Raji (cell line): ENCODE data around the gene CCNL1.

Source experiments
- POLR2A ChIP-seq: IDR thresholded peaks from 2 replicates; pipeline ENCODE4 v1.6.1; 2011; ENCODE audit warnings: low read depth, low read length, control low read depth; ENCODE audit not compliant: insufficient read depth

Gene CCNL1

DNA sequence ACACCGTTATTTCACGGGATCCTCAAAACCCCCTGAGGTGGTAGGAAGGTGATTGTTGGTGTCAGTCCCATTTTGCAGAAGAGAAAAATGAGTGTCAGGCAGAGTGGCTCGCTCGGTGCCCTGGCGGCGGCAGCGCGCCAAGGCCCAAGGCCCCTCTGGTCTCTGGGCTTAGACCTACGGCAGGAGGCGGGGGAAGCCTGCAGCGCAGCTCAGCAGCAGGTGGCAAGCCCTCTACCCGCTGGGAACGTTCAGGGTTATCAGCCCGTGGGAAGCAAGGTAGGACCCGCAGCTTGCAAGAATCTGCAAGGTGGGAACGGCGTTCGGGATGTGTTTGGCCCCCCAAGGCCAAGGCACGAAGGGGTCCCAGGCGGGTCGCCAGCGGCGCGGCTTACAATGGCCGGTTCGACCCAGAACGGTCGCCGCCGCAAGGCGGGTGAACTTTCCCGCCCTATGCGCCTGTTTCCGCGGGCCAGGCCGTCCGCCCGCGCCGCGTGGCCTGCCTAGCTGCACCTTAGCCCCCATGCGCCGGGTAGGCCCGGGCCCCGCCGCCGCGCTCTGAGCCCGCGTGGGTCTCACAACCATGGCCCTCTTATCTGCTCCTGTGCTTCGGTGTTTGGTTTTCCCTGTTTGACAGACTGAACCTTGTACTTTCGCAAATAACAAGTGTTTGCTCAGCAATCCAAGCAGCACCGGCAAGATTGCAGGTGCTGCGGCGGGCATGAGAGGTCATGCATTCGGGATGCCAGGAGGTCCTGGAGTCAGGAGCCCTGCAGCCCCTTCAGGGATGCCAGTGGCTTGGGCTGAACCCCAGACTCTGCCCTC lies 39.7 kb downstream of the CCNL1 start:
- TF ChIP-seq POLR2A, result no peak

DNA sequence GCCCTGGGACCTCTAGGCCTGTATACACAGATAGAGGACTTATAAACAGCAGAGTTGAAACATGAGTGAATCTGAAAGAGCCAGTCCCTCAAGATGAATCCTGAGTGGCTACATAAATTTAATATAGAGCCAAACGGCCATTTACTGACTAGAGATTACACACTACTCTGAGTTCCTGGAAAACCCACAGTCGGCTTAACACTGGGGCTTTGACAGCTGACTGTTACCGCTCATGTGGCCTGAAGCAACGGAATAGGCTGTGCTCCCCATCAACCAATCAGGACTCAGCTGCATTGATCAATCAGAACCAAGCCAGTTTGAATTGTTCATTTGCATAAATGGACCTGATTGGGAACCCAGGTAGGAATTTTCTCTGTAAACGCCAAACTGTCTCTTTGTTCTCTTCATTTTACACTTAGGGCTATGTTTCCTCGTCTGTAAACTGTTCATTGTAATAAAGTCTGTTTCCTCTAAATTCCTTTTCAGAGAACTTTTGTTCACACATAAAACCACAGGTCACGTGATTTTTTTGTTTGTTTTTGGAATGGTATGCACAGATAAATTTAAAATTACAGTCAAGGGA lies 40.5 kb downstream of the CCNL1 start:
- no peak for TF ChIP-seq POLR2A

DNA sequence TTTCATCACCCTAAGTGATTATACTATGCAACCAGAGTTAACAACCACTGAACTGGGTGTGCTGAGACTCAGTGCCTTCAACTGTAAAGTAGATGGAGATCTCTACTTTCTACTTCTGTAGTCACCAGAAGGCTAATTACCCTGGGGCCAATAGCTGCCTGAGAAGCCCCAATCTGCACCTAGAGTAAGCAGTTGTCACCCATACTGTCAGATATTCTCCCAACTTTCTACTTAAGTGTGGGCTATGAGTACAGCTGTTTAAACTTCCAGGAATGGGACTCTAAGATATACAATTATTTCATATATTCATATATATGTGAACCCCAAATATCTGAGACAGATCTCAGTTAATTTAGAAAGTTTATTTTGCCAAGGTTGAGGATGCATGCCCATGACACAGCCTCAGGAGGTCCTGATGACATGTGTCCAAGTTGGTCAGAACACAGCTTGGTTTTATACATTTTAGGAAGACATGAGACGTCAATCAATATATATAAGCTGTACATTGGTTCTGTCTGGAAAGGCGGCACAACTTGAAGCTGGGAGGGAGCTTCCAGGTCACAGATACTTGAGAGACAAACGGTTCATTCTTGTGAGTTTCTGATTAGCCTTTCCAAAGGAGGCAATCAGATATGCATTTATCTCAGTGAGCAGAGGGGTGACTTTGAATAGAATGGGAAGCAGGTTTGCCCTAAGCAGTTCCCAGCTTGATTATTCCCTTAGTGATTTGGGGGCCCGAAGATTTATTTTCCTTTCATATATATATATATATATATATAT lies 41.9 kb downstream of the CCNL1 start:
- TF ChIP-seq POLR2A, result no peak

- no peak for TF ChIP-seq POLR2A
Measured at GRCh38 chr3:157117206-157117605, 42.7 kb downstream of the CCNL1 start.

DNA sequence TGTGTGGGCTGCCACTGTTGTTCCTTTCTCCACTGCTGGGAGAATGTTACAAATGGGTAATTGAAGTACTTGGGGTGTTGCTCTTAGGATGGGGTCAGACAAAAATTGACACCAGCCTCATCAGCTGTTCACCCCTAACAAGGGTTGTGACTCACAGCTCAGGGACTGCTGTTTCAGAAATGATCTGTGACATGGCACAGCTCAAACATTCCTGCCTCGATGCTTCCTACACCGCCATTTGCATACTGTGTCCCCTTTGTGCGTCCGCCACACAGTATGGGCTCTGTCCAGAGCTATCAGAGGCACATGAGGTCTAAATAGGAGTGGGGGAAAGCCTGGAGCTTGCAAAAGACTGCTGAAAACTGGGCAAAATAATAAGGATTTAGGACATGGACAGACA lies 43.9 kb downstream of the CCNL1 start:
- TF ChIP-seq POLR2A, result no peak

- no peak for TF ChIP-seq POLR2A
Measured at GRCh38 chr3:157115069-157116006, 44.6 kb downstream of the CCNL1 start.

- TF ChIP-seq POLR2A, result no peak
Measured at GRCh38 chr3:157113832-157114505, 46.0 kb downstream of the CCNL1 start.

- TF ChIP-seq POLR2A, result no peak
Measured at GRCh38 chr3:157112536-157112935, 47.4 kb downstream of the CCNL1 start.

DNA sequence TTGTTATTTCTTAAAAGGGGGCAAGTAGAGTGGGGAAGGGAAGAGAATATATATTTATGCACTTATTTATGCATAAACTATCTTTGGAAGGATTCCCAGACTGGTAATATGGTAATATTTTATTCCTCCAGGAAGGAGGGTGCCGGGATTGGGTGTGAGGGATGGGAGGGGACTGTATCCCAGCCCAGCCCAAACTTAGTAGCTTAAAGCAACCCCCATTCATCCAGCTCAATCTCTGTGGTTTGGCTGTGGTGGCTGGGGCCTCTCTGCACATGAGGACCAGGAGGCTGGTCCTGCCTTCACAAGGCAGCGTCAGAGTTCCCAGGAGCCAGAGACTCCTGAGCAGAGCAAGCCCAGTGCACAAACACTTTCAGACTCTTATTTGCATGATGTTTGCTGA lies 48.4 kb downstream of the CCNL1 start:
- no peak for TF ChIP-seq POLR2A

DNA sequence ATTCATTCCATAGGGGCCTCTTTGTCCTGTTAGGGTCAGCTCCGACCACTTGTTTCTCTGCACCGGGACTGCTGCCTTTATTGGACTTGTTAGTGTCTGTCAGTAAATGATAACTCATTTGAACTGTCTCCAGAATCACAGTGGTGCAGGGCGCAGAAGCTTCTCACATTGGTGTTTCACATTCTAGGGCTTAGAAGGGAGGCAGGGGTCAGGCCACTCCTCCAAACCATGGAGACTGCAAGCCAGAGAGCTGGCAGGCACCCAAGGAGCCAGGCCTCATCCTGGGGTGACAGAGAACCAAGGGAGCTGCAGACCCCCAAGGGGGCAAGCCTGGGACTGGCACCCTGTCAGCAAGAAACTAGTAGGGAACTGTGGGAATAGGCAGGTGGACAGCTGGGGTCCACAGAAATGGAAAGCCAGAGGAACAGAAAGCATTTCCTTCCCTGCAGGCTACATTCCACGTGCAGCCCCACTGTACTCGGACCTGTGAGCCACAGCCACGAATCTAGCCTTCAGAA lies 49.1 kb downstream of the CCNL1 start:
- no peak for TF ChIP-seq POLR2A

DNA sequence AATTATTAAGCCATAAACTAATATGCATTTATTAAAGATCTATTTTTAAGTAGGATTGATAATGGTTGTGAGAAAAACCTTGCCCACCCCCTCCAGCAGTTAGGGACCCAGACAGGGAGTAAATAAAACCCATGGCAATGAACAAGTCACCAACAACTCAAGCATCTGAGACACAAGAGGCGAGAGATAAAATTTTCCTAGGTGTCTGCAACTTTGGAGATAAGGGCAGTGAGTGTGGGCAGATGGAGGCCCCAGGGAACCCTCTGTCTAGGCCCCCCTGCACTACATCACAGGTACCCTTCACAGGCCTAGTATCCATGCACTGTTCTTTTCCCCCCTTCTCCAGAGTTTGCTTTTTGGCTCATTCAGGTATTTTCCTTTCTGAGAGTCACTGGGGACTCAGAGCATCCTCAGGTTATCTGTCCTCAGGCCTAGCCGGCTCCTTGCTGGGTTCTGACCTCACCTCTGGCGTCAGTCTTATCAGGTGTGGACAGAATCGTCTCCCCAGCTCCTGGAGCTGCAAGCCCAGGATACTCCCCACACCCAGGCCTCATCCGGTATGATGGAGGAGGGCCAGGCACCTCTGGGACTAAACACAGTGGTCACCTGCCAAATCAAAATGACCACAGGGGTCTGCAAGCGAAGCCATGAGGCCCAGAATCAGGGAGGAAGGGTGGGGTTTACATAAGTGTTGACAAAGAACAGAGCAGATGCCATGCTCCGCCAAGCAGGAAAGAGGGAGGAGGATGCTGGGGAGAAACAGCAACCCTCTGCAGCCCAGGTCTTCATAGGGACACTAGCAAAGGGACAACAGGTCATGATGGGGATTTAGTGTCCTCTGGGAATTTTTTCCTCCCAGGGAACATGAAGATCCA lies 50.4 kb downstream of the CCNL1 start:
- no peak for TF ChIP-seq POLR2A

DNA sequence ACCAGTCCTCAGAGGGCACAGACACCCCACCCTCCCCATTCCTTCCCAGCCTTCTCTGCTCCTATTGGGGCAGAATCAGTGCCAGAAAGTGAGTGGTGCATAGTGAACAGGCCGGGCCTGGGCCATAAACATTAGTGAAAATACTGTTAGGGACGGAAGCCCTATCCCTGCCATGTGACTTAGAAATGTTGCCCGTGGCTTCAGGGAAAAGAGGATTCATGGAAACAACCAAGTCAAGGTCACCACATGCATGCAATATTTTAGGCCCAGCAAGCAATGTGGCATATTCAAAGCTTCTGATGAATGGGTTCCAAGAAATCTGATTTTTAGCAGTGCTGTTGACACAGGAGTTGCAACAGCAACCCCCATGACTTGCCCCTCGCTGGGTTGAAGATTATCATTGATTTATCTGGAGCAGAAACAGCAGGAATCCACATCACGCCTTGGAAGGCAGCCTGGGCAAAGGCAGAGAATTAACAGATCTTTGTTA lies 52.3 kb downstream of the CCNL1 start:
- no peak for TF ChIP-seq POLR2A

GRCh38 chr3:157107037-157107436 lies 52.9 kb downstream of the CCNL1 start:
- no peak for TF ChIP-seq POLR2A
